Pancreas (tissue), 10 donors: ENCODE results near the gene TMEM233. TPM values are rescaled to one million over a fixed set of nuclear protein-coding genes. Genes with fewer than 3 reads are reported as not detected.

ENCODE experiments used
- ATAC-seq, 4 donors: fragments of 200-7000 bp; cut with Tn5 transposase; one replicate each; pipeline versions ENCODE4 v1.8.0 to v1.9.1; 2020; ENCODE audit warnings: mild to moderate bottlenecking in 4 of 4, moderate library complexity in 4 of 4
- DNase-seq, 6 donors: peaks; one replicate each; pipeline ENCODE4 v3.0.0-alpha.2; 2020
- FAIRE-seq: peaks from 2 replicates; lab custom pipeline; 2012; peaks lifted over from hg19 to GRCh38; lab: Jason Lieb, UNC
- H3K27ac ChIP-seq, 4 donors: fragments of 200-600 bp; sonication (generic); 1 replicate in 3 of 4; 2 replicates in 1 of 4; pipeline versions ENCODE4 v1.5.0 to v1.8.0; 2020
- H3K27me3 ChIP-seq, 4 donors: fragments of 200-600 bp; one replicate each; pipeline ENCODE4 v1.8.0; 2021
- H3K36me3 ChIP-seq, 3 donors: fragments of 200-600 bp; sonication (generic) in 1 of 3; one replicate each; pipeline versions ENCODE4 v1.5.0 to v1.8.0; 2020 to 2021
- H3K4me1 ChIP-seq, 3 donors: fragments of 200-600 bp; one replicate each; pipeline ENCODE4 v1.8.0; 2021
- H3K4me3 ChIP-seq, 4 donors: fragments of 200-600 bp; sonication (generic) in 2 of 4; one replicate each; pipeline versions ENCODE4 v1.5.0 to v1.8.0; 2020 to 2021
- H3K9me3 ChIP-seq, 4 donors: fragments of 200-600 bp; one replicate each; pipeline ENCODE4 v1.8.0; 2021
- WGBS, 2 donors: extraction: QIAGEN DNeasy Blood & Tissue Kit; methylation state at CpG; one replicate each; pipeline ENCODE4 v1.1.7; 2013; 5-methylcytosine and 5-hydroxymethylcytosine counted together
- intact Hi-C, 3 donors: fragments of 100-400 bp; cut with DNase I; formaldehyde crosslinking; loops; one replicate each; pipeline versions ENCODE4 v1.11.1 to v1.14.2; 2022
- polyA plus RNA-seq, 2 donors: library from polyadenylated mRNA; stranded (reverse); fragments of 200-250 nt; gene quantifications; one replicate each; pipeline ENCODE4 v1.2.3, GENCODE V29; 2013
- total RNA-seq, 6 donors: library from RNA; stranded (reverse); fragmentation: NEBNext Ultra II Directional in 4 of 6; extraction: Animal tissue kit (Norgen Biotek cat#: 25700) in 4 of 6; gene quantifications; one replicate each; pipeline versions ENCODE4 v1.2.1 to v1.2.4, GENCODE V29; 2021 to 2023
- TF ChIP-seq, protein P1 (sequence below), 4 donors: fragments of 200-600 bp; sonication (generic) in 3 of 4; IDR thresholded peaks; one replicate each; pipeline versions ENCODE4 v1.5.0 to v1.8.0; 2021; ENCODE audit warnings: antibody characterized with exemption in 4 of 4
- donor health status: healthy with polysubstance abuse.
- donor health status: DM: no; HTN: no; CAD: no; lungs with moderate emphysema.
- donor health status: DM: no; HTN: no; CAD: no.
- donor health status: control.
- donor health status: control.
- donor health status: Bipolar disorder and iron deficiency.
- donor health status: DM: yes; HTN: yes; CAD: no.
- donor health status: DM: no; HTN: no; CAD: no.
- donor health status: DM: no; HTN: no; CAD: no.
- donor health status: DM: yes; HTN: yes; CAD: no.

Gene TMEM233
- total and polyA plus RNA-seq, 8 donors: 0.05 to 0.52 (median 0.07) TPM; not detected in 2

GRCh38 chr12:119592232-119592631, 1.3 kb upstream of the TMEM233 start:
- Histone ChIP-seq H3K27me3 (peaks cover 0 to 17% (median 1%) of the 10 kb centered on the region in 4 donors), H3K36me3 (no peaks in the 10 kb centered on the region), H3K27ac (no peak overlapping the region), H3K4me1 (no peaks in the 10 kb centered on the region), H3K9me3 (no peaks in the 10 kb centered on the region), H3K4me3 (no peak overlapping the region)
- no peak for FAIRE-seq
- DNase-seq: no peak
- no peak for ATAC-seq
- TF ChIP-seq, protein P1, sequence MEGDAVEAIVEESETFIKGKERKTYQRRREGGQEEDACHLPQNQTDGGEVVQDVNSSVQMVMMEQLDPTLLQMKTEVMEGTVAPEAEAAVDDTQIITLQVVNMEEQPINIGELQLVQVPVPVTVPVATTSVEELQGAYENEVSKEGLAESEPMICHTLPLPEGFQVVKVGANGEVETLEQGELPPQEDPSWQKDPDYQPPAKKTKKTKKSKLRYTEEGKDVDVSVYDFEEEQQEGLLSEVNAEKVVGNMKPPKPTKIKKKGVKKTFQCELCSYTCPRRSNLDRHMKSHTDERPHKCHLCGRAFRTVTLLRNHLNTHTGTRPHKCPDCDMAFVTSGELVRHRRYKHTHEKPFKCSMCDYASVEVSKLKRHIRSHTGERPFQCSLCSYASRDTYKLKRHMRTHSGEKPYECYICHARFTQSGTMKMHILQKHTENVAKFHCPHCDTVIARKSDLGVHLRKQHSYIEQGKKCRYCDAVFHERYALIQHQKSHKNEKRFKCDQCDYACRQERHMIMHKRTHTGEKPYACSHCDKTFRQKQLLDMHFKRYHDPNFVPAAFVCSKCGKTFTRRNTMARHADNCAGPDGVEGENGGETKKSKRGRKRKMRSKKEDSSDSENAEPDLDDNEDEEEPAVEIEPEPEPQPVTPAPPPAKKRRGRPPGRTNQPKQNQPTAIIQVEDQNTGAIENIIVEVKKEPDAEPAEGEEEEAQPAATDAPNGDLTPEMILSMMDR (IDR thresholded peaks at IDR 0.05): no peak
- intact Hi-C loops: no loop called here
- 52% methylated on average over 2 of the region's 2 CpGs for WGBS, 2 donors

- H3K27me3 ChIP-seq: peaks cover 0 to 17% (median 1%) of the 10 kb centered on the region in 4 donors
- no peaks in the 10 kb centered on the region for H3K9me3 ChIP-seq
- TF ChIP-seq, protein P1 (IDR thresholded peaks at IDR 0.05): no peak
- FAIRE-seq (no peak), ATAC-seq (peak in 1 of 4 donors; percentile 25), DNase-seq (no peak)
- no peak overlapping the region for H3K27ac ChIP-seq
- intact Hi-C loops: no loop called here
- H3K4me3 ChIP-seq: peak overlapping the region in 1 of 4 donors; percentile 25
- H3K4me1 ChIP-seq: no peaks in the 10 kb centered on the region
- 1 to 2% methylated on average over 20 to 22 of the region's 22 CpGs for WGBS, 2 donors
- H3K36me3 ChIP-seq: no peaks in the 10 kb centered on the region
These were observed 791 bp downstream of the TMEM233 start for GRCh38 chr12:119594399-119594730.

DNA sequence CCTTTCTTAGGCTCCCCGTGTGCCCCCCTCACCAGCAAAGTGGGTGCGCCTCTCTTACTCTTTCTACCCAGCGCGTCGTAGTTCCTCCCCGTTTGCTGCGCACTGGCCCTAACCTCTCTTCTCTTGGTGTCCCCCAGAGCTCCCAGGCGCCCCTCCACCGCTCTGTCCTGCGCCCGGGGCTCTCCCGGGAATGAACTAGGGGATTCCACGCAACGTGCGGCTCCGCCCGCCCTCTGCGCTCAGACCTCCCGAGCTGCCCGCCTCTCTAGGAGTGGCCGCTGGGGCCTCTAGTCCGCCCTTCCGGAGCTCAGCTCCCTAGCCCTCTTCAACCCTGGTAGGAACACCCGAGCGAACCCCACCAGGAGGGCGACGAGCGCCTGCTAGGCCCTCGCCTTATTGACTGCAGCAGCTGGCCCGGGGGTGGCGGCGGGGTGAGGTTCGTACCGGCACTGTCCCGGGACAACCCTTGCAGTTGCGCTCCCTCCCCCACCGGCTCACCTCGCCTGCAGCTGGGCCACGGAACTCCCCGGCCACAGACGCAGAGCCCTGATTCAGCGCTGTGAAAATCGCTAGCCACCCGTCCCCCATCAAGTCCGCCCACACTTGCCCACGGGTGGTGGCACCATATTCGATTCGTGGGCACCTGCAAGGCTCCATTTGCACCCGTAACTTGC, 1.3 kb downstream of the TMEM233 start:
- H3K4me3 ChIP-seq: peak overlapping the region in 1 of 4 donors; percentile 25
- peaks cover 0 to 17% (median 1%) of the 10 kb centered on the region in 4 donors for H3K27me3 ChIP-seq
- FAIRE-seq (no peak), DNase-seq (peak in 1 of 6 donors; percentile 42), ATAC-seq (peak in 3 of 4 donors; percentile 28 to 38 (median 31))
- no peaks in the 10 kb centered on the region for H3K36me3 ChIP-seq
- TF ChIP-seq, protein P1 (IDR thresholded peaks at IDR 0.05): no peak
- H3K4me1 ChIP-seq: no peaks in the 10 kb centered on the region
- WGBS, 2 donors: 2% methylated on average over 48 to 49 of the region's 49 CpGs
- no peaks in the 10 kb centered on the region for H3K9me3 ChIP-seq
- no peak overlapping the region for H3K27ac ChIP-seq
- intact Hi-C loops: no loop called here

DNA sequence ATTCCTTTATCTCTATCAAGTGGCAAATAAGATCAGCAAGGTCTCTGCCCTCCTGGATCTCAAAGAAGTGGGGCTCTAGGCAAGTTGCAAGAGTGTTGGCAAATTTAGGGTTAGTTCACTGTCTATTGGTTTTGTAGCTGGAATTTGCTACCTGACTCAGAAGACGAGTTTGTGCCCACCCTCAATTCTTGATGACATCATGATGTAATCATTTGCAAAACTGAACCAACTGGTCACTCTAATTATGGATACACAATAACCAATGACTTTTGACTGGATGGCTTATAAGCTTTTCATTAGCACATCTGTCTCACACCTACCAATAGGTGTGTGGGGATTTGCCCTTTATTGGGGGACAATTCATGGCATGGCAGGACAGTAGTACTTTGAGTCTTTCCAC, 4.6 kb downstream of the TMEM233 start:
- no peaks in the 10 kb centered on the region for H3K36me3 ChIP-seq
- DNase-seq: no peak
- H3K9me3 ChIP-seq: no peaks in the 10 kb centered on the region
- ATAC-seq: no peak
- 41% methylated on average over 1 of the region's 1 CpG for WGBS, 2 donors
- peaks cover 0 to 6% (median 1%) of the 10 kb centered on the region in 4 donors for H3K27me3 ChIP-seq
- TF ChIP-seq, protein P1 (IDR thresholded peaks at IDR 0.05): no peak
- H3K27ac ChIP-seq: no peak overlapping the region
- H3K4me3 ChIP-seq: no peak overlapping the region
- no peaks in the 10 kb centered on the region for H3K4me1 ChIP-seq
- FAIRE-seq: no peak
- intact Hi-C loops: no loop called here
